H9 (cell line): ENCODE data around the gene NCAN. TPM values are rescaled to one million over a fixed set of nuclear protein-coding genes. Genes with fewer than 3 reads are reported as not detected.

Experiments used
- DNase-seq: peaks from one replicate; pipeline ENCODE4 v3.0.0-alpha.2; 2017
- H2AFZ ChIP-seq: one replicate; pipeline ENCODE4 v1.6.1; 2013; ENCODE audit warnings: mild to moderate bottlenecking, low read length, control low read depth, moderate library complexity
- H2AK5ac ChIP-seq: 2 replicates; pipeline ENCODE4 v1.6.1; 2013; ENCODE audit warnings: low read length, control low read depth, mixed read lengths; ENCODE audit not compliant: insufficient read length
- H2BK120ac ChIP-seq: one replicate; pipeline ENCODE4 v1.6.1; 2013; ENCODE audit warnings: low read depth, mild to moderate bottlenecking, low read length, control low read depth, inconsistent platforms; ENCODE audit not compliant: poor library complexity, severe bottlenecking
- H2BK12ac ChIP-seq: 2 replicates; pipeline ENCODE4 v1.6.1; 2013; ENCODE audit warnings: low read length, control low read depth, mixed read lengths, low read depth; ENCODE audit not compliant: insufficient read length
- H2BK15ac ChIP-seq: 2 replicates; pipeline ENCODE4 v1.6.1; 2013; ENCODE audit warnings: low read depth, low read length, control low read depth
- H2BK20ac ChIP-seq: one replicate; pipeline ENCODE4 v1.6.1; 2013; ENCODE audit warnings: low read depth, mild to moderate bottlenecking, low read length, control low read depth, inconsistent platforms; ENCODE audit not compliant: poor library complexity, severe bottlenecking
- H2BK5ac ChIP-seq: 2 replicates; pipeline ENCODE4 v1.6.1; 2013; ENCODE audit warnings: low read length, control low read depth, mixed read lengths; ENCODE audit not compliant: insufficient read length
- H3K14ac ChIP-seq: 2 replicates; pipeline ENCODE4 v1.6.1; 2013; ENCODE audit warnings: low read length, control low read depth; ENCODE audit not compliant: insufficient read depth
- H3K18ac ChIP-seq: 2 replicates; pipeline ENCODE4 v1.6.1; 2013; ENCODE audit warnings: low read depth, mild to moderate bottlenecking, mixed read lengths, low read length, control low read depth; ENCODE audit not compliant: insufficient read length
- H3K23ac ChIP-seq: 2 replicates; pipeline ENCODE4 v1.6.1; 2013; ENCODE audit warnings: low read length, control low read depth, mixed read lengths, low read depth; ENCODE audit not compliant: insufficient read length
- H3K23me2 ChIP-seq: 2 replicates; pipeline ENCODE4 v1.6.1; 2013; ENCODE audit warnings: low read depth, mild to moderate bottlenecking, mixed read lengths, low read length, control low read depth; ENCODE audit not compliant: insufficient read length, poor library complexity, severe bottlenecking
- H3K27ac ChIP-seq: 2 replicates; pipeline ENCODE4 v1.5.1; 2013; ENCODE audit warnings: low read length, control low read depth, mixed read lengths, low read depth; ENCODE audit not compliant: insufficient read length
- H3K27me3 ChIP-seq: 2 replicates; pipeline ENCODE4 v1.6.1; 2013; ENCODE audit warnings: low read length, control low read depth, inconsistent platforms; ENCODE audit not compliant: insufficient read depth
- H3K4ac ChIP-seq: 2 replicates; pipeline ENCODE4 v1.6.1; 2013; ENCODE audit warnings: low read depth, mild to moderate bottlenecking, control low read depth, inconsistent platforms, low read length, moderate library complexity
- H3K4me1 ChIP-seq: 2 replicates; pipeline ENCODE4 v1.6.1; 2013; ENCODE audit warnings: low read length, control low read depth, inconsistent platforms; ENCODE audit not compliant: insufficient read depth
- H3K4me2 ChIP-seq: 2 replicates; pipeline ENCODE4 v1.6.1; 2013; ENCODE audit warnings: low read length, control low read depth, mixed read lengths; ENCODE audit not compliant: insufficient read length, insufficient read depth
- H3K56ac ChIP-seq: 2 replicates; pipeline ENCODE4 v1.6.1; 2013; ENCODE audit warnings: low read depth, mild to moderate bottlenecking, mixed read lengths, low read length, control low read depth; ENCODE audit not compliant: insufficient read length
- H3K79me1 ChIP-seq: 2 replicates; pipeline ENCODE4 v1.6.1; 2013; ENCODE audit warnings: low read depth, mild to moderate bottlenecking, moderate library complexity, low read length, control low read depth, inconsistent platforms; ENCODE audit not compliant: insufficient read depth, poor library complexity, severe bottlenecking
- H3K79me2 ChIP-seq: 2 replicates; pipeline ENCODE4 v1.6.1; 2013; ENCODE audit warnings: low read length, control low read depth, inconsistent platforms; ENCODE audit not compliant: insufficient read depth
- H3K9ac ChIP-seq: 2 replicates; pipeline ENCODE4 v1.6.1; 2013; ENCODE audit warnings: low read length, control low read depth, mixed read lengths; ENCODE audit not compliant: insufficient read length; ENCODE audit errors: extremely low read depth
- H3K9me3 ChIP-seq: one replicate; pipeline ENCODE4 v1.6.1; 2013; ENCODE audit warnings: low read depth, low read length, inconsistent platforms; ENCODE audit not compliant: control insufficient read depth
- H3T11ph ChIP-seq: one replicate; pipeline ENCODE4 v1.6.1; 2013; ENCODE audit warnings: mild to moderate bottlenecking, low read length, control low read depth, inconsistent platforms
- H4K20me1 ChIP-seq: one replicate; pipeline ENCODE4 v1.6.1; 2013; ENCODE audit not compliant: control insufficient read depth, insufficient read length, insufficient read depth
- H4K5ac ChIP-seq: 2 replicates; pipeline ENCODE4 v1.6.1; 2013; ENCODE audit warnings: low read depth, mild to moderate bottlenecking, mixed read lengths, low read length, control low read depth; ENCODE audit not compliant: insufficient read length
- H4K8ac ChIP-seq: replicated peaks from 2 replicates; pipeline ENCODE4 v1.6.1; 2013; ENCODE audit warnings: low read length, control low read depth, mixed read lengths, low read depth; ENCODE audit not compliant: insufficient read length
- H4K91ac ChIP-seq: 2 replicates; pipeline ENCODE4 v1.6.1; 2013; ENCODE audit warnings: low read depth, mild to moderate bottlenecking, moderate library complexity, mixed read lengths, low read length, control low read depth; ENCODE audit not compliant: insufficient read length
- H3K27ac Mint-ChIP-seq, 3 experiments: 2 replicates in 2 of 3; 3 replicates in 1 of 3; pipeline ENCODE4 v1.8.0; 2020 to 2021; ENCODE audit warnings: mixed read lengths in 3 of 3, mild to moderate bottlenecking in 1 of 3, moderate library complexity in 1 of 3
- H3K27me3 Mint-ChIP-seq: 2 replicates; pipeline ENCODE4 v1.8.0; 2021; ENCODE audit warnings: low read depth, mild to moderate bottlenecking, moderate library complexity, mixed read lengths
- H3K36me3 Mint-ChIP-seq, 3 experiments: 2 replicates in 2 of 3; 3 replicates in 1 of 3; pipeline ENCODE4 v1.8.0; 2020 to 2021; ENCODE audit warnings: low read depth in 3 of 3, mixed read lengths in 3 of 3; ENCODE audit not compliant: insufficient read depth in 1 of 3
- H3K4me1 Mint-ChIP-seq, 2 experiments: 2 replicates each; pipeline ENCODE4 v1.8.0; 2020; ENCODE audit warnings: mixed read lengths in 2 of 2
- H3K4me3 Mint-ChIP-seq, 2 experiments: 2 replicates in 1 of 2; 3 replicates in 1 of 2; pipeline ENCODE4 v1.8.0; 2020 to 2021; ENCODE audit warnings: mild to moderate bottlenecking in 2 of 2, mixed read lengths in 2 of 2, moderate library complexity in 1 of 2
- H3K9me3 Mint-ChIP-seq, 2 experiments: 2 replicates in 1 of 2; 3 replicates in 1 of 2; pipeline ENCODE4 v1.8.0; 2020; ENCODE audit warnings: mild to moderate bottlenecking in 2 of 2, mixed read lengths in 2 of 2, moderate library complexity in 1 of 2
- CTCF ChIP-seq: fragments of 200-600 bp; sonication (generic); conservative IDR thresholded peaks from 3 replicates; pipeline ENCODE4 v1.8.0; 2021; ENCODE audit warnings: antibody characterized with exemption, mild to moderate bottlenecking
- WGBS: extraction: QIAGEN DNeasy Blood & Tissue Kit; methylation state at CpG from one replicate; pipeline ENCODE4 v1.1.7; 2013; ENCODE audit warnings: missing lambda C conversion rate, low lambda C conversion rate, mixed read lengths; ENCODE audit not compliant: insufficient read length; ENCODE audit errors: extremely low coverage; 5-methylcytosine and 5-hydroxymethylcytosine counted together
- total RNA-seq: library from RNA; stranded (reverse); gene quantifications from 2 replicates; pipeline ENCODE4 v1.2.1, GENCODE V29; 2021

Gene NCAN
- total RNA-seq, 1 experiment from 2014 or later: 1.6 TPM

- TF ChIP-seq CTCF: no peak
- WGBS: no CpG with 5 or more reads among the region's 22 CpGs
These were observed 18.8 kb upstream of the NCAN start for GRCh38 chr19:19192910-19193423.

More at GRCh38 chr19:19192910-19193423, 18.8 kb upstream of the NCAN start:
- Histone ChIP-seq H2BK5ac (no peak overlapping the region), H3K4ac (no peak overlapping the region), H2BK20ac (no peak overlapping the region), H3K79me2 (no peaks in the 10 kb centered on the region; the same call in 1 of the 2 replicates), H3K56ac (no peak overlapping the region), H4K8ac (no peak overlapping the region), H3K79me1 (peaks cover 4% of the 10 kb centered on the region), H2AFZ (peak overlapping the region; percentile 17), H2BK15ac (no peak overlapping the region), H2AK5ac (no peak overlapping the region), H4K20me1 (no peaks in the 10 kb centered on the region), H3K4me1 (no peaks in the 10 kb centered on the region), H3K9me3 (no peaks in the 10 kb centered on the region), H3K23me2 (peaks cover 3% of the 10 kb centered on the region), H4K91ac (no peak overlapping the region), H2BK120ac (no peak overlapping the region), H3K23ac (no peak overlapping the region), H3T11ph (no peak overlapping the region), H3K14ac (no peak overlapping the region), H3K27me3 (no peaks in the 10 kb centered on the region), H4K5ac (no peak overlapping the region), H3K18ac (no peak overlapping the region), H3K4me2 (peak overlapping the region; percentile 79), H2BK12ac (no peak overlapping the region), H3K9ac (peak overlapping the region; percentile 53), H3K27ac (no peak overlapping the region)
- Mint-ChIP-seq H3K4me1 (peaks cover 0 to 16% of the 10 kb centered on the region in 2 experiments; a peak in 2 of 4 replicates), H3K27ac (peak overlapping the region; percentile 92 to 97 (median 93)), H3K27me3 (no peaks in the 10 kb centered on the region), H3K4me3 (peak overlapping the region; percentile 96 to 97), H3K36me3 (peaks cover 3 to 26% (median 16%) of the 10 kb centered on the region in 3 experiments; a peak in 6 of 7 replicates), H3K9me3 (no peaks in the 10 kb centered on the region)
- DNase-seq: no peak
